Heart left ventricle (tissue), 13 donors: ENCODE results near the gene NEURL4.

ENCODE experiments used
- POLR2A ChIP-seq, 2 donors: fragments of 450-650 bp; IDR thresholded peaks; one replicate each; pipeline ENCODE4 v1.6.1; 2017; ENCODE audit warnings: antibody characterized with exemption in 2 of 2, mild to moderate bottlenecking in 2 of 2, moderate library complexity in 2 of 2
- TF ChIP-seq, protein P1 (sequence below), 12 donors: fragments of 200-600 bp; sonication (generic) in 4 of 12; IDR thresholded peaks; one replicate each; pipeline versions ENCODE4 v1.5.0 to v1.8.0; 2018 to 2022; ENCODE audit warnings: antibody characterized with exemption in 12 of 12, mild to moderate bottlenecking in 5 of 12
- donor health status: ischemic (EF 13 %, LVEDD 7.1; RV severe dilation, severe dysfunction).
- donor health status: DM: no; HTN: yes; CAD: no.
- donor health status: DM: no; HTN: no; CAD: no.
- donor health status: ischemic (EF 25% LVEDD 6.9; RV normal size, moderate dysfunction).
- donor health status: ischemic (EF 25% LVEDD 5.7; RV mildly dilated, moderate dysfunction).
- donor health status: ischemic (EF 35%, LVEDD 5.7; RV mildly dilated, moderate dysfunction).
- donor health status: nonischemic (EF 11% LVEDD 7.7; RV severe dilation, severe dysfunction).
- donor health status: DM: yes; HTN: yes; CAD: no.
- donor health status: PGD.
- donor health status: ischemic (EF 29% LVEDD 5.4; RV normal size, mild dysfunction).
- donor health status: nonischemic (EF 23%, LVEDD 6.1; RV moderate dilation, normal function).

DNA sequence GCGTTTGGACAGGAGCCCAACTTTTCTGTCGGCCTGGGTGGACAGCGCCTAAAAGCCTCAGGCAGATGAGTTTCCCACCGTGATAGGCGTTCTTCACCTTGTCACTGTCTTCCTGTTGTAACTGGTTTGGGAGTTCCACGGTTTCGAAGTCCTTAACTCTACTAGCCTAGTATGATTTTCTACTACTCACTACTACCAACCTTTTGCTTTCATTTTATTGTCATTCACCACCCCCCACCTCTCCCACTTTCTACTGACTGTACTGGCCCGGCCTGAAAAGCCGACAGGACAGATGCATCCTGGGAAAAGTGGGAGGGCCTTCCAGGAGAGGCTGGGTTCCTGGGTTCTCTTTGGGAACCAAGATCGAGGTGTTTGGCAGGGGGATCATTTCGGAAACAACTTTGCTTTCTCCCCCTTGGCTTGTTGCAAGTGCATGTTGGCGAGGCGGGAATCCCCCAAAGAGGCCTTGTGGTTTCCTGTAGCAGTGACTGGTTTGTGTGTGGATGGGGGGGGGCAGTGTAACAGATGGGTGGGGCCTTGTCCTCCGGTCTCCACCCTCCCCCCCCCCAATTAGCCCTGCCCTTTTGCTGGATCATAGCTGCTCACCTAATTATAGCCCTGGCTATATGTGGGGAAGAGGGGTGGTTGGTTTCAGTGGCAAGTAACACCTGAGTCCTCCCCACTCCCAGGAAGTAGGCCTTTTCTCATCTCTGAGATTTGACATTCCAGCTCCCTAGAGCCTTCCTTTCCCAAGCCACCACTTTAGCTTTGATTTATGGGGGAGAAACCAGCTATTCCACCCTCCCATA is 20.3 kb downstream of the NEURL4 start:
- TF ChIP-seq, protein P1, sequence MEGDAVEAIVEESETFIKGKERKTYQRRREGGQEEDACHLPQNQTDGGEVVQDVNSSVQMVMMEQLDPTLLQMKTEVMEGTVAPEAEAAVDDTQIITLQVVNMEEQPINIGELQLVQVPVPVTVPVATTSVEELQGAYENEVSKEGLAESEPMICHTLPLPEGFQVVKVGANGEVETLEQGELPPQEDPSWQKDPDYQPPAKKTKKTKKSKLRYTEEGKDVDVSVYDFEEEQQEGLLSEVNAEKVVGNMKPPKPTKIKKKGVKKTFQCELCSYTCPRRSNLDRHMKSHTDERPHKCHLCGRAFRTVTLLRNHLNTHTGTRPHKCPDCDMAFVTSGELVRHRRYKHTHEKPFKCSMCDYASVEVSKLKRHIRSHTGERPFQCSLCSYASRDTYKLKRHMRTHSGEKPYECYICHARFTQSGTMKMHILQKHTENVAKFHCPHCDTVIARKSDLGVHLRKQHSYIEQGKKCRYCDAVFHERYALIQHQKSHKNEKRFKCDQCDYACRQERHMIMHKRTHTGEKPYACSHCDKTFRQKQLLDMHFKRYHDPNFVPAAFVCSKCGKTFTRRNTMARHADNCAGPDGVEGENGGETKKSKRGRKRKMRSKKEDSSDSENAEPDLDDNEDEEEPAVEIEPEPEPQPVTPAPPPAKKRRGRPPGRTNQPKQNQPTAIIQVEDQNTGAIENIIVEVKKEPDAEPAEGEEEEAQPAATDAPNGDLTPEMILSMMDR (IDR thresholded peaks at IDR 0.05): no peak
- peak in 1 of 2 donors; percentile 30 for TF ChIP-seq POLR2A (IDR thresholded peaks at IDR 0.05)
